ENCODE measurements around the gene ID4. TPM values are rescaled to one million over a fixed set of nuclear protein-coding genes. Genes with fewer than 3 reads are reported as not detected.

Gene ID4
- total and polyA plus RNA-seq, 2 donors (not counting 3 experiments of a cell fraction or from before 2014, with no cell fraction given) = not detected

DNA sequence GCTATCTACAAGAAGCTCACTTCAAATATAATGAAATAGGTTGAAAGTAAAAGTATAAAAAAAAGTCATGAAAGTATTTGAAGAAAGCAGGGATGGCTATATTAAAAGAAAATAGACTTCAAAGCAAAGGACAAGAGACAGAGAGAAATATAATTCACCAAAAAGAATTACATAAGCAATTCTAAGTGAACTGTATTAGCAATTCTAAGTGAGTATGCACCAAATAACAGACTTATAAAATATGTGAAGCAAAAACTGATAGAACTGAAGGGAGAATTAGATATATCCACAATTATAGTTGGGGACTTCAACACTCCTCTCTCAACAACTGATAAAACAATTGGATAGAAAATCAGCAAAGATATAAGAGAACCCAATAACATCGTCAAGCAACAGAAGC is 38.8 kb upstream of the ID4 start:
- intact Hi-C loops (cut with micrococcal nuclease) (no loop called here), dilution Hi-C loops (cut with MboI; ENCODE audit: extremely low pct_ligation_motif_present, low sequenced_read_pairs) (no loop called here)
- no TSS peak for BruUV-seq (replicated peaks)

More for the DNA sequence above, 38.8 kb upstream of the ID4 start:
- Histone ChIP-seq H3K79me2 (ENCODE audit: control insufficient read depth, insufficient read depth, low read length) (no peaks in the 10 kb centered on the region), H3K27ac (ENCODE audit: insufficient read depth, low read depth, low read length) (no peak overlapping the region), H3K9me3 (replicated peaks; ENCODE audit: control insufficient read depth, insufficient read depth, low read length) (no peaks in the 10 kb centered on the region), H3K4me1 (ENCODE audit: control insufficient read depth, extremely low read depth, insufficient read depth, low read length) (no peaks in the 10 kb centered on the region), H2AFZ (ENCODE audit: low read depth, low read length) (no peak overlapping the region), H4K20me1 (replicated peaks; ENCODE audit: control insufficient read depth, extremely low read depth, insufficient read depth, low read length) (no peaks in the 10 kb centered on the region), H3K4me2 (ENCODE audit: insufficient read depth, low read length) (no peak overlapping the region), H3K36me3 (ENCODE audit: control insufficient read depth in 2 of 2, extremely low read depth in 1 of 2, insufficient read depth in 2 of 2, low read length in 2 of 2) (no peaks in the 10 kb centered on the region), H3K4me3 (replicated peaks in 1 of 3; ENCODE audit: insufficient read depth in 1 of 3, low read depth in 1 of 3, low read length in 3 of 3) (no peak overlapping the region), H3K9ac (replicated peaks; ENCODE audit: extremely low read depth, insufficient read depth, low read length) (no peak overlapping the region), H3K9me1 (replicated peaks; ENCODE audit: control insufficient read depth, extremely low read depth, insufficient read depth, low read length) (no peaks in the 10 kb centered on the region), H3K27me3 (ENCODE audit: control insufficient read depth in 2 of 2, insufficient read depth in 2 of 2, low read length in 2 of 2) (peaks cover 0 to under 1% of the 10 kb centered on the region in 2 experiments)
- CTCF ChIA-PET = no interaction called here
- no peak for TF ChIP-seq POLR2AphosphoS5 (IDR thresholded peaks at IDR 0.05; ENCODE audit: insufficient read depth, low read depth, low read length)
- TF ChIP-seq, protein P1, sequence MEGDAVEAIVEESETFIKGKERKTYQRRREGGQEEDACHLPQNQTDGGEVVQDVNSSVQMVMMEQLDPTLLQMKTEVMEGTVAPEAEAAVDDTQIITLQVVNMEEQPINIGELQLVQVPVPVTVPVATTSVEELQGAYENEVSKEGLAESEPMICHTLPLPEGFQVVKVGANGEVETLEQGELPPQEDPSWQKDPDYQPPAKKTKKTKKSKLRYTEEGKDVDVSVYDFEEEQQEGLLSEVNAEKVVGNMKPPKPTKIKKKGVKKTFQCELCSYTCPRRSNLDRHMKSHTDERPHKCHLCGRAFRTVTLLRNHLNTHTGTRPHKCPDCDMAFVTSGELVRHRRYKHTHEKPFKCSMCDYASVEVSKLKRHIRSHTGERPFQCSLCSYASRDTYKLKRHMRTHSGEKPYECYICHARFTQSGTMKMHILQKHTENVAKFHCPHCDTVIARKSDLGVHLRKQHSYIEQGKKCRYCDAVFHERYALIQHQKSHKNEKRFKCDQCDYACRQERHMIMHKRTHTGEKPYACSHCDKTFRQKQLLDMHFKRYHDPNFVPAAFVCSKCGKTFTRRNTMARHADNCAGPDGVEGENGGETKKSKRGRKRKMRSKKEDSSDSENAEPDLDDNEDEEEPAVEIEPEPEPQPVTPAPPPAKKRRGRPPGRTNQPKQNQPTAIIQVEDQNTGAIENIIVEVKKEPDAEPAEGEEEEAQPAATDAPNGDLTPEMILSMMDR (IDR thresholded peaks at IDR 0.05; ENCODE audit: extremely low read depth in 1 of 2, insufficient read depth in 1 of 2, low read depth in 1 of 2, low read length in 2 of 2) = no peak
- no peak for TF ChIP-seq POLR2A (IDR thresholded peaks at IDR 0.05; ENCODE audit: low read depth, low read length)
- no peak for TF ChIP-seq EZH2 (IDR thresholded peaks at IDR 0.05; ENCODE audit: borderline replicate concordance, low read depth, low read length, severe bottlenecking)
- no peak for TF ChIP-seq MYC (IDR thresholded peaks at IDR 0.05; ENCODE audit: low read depth, low read length)
- TF ChIP-seq FOS (IDR thresholded peaks at IDR 0.05; ENCODE audit: borderline replicate concordance, insufficient read depth, low read length) = no peak
- no peak for TF ChIP-seq JUN (IDR thresholded peaks at IDR 0.05; ENCODE audit: borderline replicate concordance, insufficient read depth, insufficient read length, low read depth)
- TF ChIP-seq GATA2 (IDR thresholded peaks at IDR 0.05; ENCODE audit: insufficient read depth, insufficient read length, low read depth, low read length) = no peak
- TF ChIP-seq, protein P2, sequence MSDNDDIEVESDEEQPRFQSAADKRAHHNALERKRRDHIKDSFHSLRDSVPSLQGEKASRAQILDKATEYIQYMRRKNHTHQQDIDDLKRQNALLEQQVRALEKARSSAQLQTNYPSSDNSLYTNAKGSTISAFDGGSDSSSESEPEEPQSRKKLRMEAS (IDR thresholded peaks at IDR 0.05; ENCODE audit: insufficient read depth, insufficient read length) = no peak
- DNase-seq (ENCODE audit: low read depth, low spot score) = no peak
- POLR2A ChIA-PET = no interaction called here
- no peak for FAIRE-seq

Data from endothelial cell of umbilical vein (primary cell).